Measurements from ENCODE around the gene PHTF1. TPM values are rescaled to one million over a fixed set of nuclear protein-coding genes. Genes with fewer than 3 reads are reported as not detected.

Gene PHTF1
- total and polyA plus RNA-seq, 12 donors: 4.9 to 14.8 (median 9.6) TPM

DNA sequence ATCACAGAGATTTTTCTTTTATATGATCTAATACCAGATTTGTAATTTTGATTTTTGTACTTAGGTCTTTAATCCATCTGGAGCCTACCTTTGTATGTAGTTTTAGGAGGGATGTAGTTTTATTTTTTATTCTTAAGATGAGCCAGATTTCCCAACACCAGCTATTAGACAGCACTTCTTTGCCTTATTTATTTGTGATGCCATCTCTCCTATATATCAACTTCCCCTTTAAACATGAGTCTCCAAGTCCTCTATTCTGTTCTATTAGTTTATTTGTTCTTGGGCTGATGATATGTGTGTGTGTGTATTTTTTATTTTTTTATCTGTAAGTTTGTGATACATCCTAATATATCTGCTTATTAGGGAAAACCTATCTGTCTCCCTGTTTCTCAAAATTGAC is 94.2 kb downstream of the PHTF1 start:
- H3K36me3 ChIP-seq: peaks cover 0 to 20% (median 0%) of the 10 kb centered on the region in 9 donors
- no peaks in the 10 kb centered on the region for H3K9me3 ChIP-seq
- no peak overlapping the region for H3K4me3 ChIP-seq
- no peak for DNase-seq
- no peak for ATAC-seq
- no peaks in the 10 kb centered on the region for H3K27me3 ChIP-seq
- H3K4me1 ChIP-seq: peaks cover 0 to 6% (median 0%) of the 10 kb centered on the region in 9 donors
- intact Hi-C loops (cut with DNase I): no loop called here
- TF ChIP-seq, protein P1, sequence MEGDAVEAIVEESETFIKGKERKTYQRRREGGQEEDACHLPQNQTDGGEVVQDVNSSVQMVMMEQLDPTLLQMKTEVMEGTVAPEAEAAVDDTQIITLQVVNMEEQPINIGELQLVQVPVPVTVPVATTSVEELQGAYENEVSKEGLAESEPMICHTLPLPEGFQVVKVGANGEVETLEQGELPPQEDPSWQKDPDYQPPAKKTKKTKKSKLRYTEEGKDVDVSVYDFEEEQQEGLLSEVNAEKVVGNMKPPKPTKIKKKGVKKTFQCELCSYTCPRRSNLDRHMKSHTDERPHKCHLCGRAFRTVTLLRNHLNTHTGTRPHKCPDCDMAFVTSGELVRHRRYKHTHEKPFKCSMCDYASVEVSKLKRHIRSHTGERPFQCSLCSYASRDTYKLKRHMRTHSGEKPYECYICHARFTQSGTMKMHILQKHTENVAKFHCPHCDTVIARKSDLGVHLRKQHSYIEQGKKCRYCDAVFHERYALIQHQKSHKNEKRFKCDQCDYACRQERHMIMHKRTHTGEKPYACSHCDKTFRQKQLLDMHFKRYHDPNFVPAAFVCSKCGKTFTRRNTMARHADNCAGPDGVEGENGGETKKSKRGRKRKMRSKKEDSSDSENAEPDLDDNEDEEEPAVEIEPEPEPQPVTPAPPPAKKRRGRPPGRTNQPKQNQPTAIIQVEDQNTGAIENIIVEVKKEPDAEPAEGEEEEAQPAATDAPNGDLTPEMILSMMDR (IDR thresholded peaks at IDR 0.05): no peak
- no peak overlapping the region for H3K27ac ChIP-seq

DNA sequence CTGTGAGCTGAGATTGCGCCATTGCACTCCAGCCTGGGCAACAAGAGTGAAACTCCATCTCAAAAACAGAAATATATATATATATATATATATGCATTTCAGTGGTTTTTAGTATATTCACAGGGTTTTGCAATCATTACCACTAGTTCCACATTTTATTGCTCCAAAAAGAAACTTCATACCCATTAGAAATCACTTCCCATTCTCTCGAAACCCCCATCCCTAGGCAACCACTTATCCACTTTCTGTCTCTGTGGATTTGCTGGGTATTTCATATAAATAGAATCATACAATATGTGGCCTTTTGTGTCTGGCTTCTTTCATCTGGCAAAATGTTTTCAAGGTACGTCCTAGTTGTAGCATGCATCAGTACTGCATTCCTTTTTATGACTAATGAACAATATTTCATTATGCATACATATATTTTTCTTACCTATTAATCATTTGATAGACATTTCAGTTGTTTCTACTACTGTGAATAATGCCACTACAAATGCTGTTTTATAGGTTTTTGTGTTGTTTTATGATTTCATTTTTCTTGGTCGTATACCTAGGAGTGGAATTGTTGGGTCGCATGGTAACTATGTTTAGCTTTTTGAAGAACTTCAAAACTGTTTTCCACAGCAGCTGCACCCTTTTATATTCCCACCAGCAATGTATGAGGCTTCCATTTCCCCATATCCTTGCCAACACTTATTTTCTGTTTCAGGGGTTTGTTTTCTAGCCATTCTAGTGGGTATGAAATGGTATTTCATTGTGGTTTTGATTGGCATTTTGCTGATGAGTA is 95.9 kb downstream of the PHTF1 start:
- DNase-seq: no peak
- Histone ChIP-seq H3K4me1 (peaks cover 0 to 17% (median 0%) of the 10 kb centered on the region in 9 donors), H3K36me3 (peaks cover 0 to 20% (median 0%) of the 10 kb centered on the region in 9 donors), H3K27me3 (no peaks in the 10 kb centered on the region), H3K9me3 (no peaks in the 10 kb centered on the region), H3K27ac (no peak overlapping the region), H3K4me3 (no peak overlapping the region)
- ATAC-seq: no peak
- 89 to 90% methylated on average over 5 of the region's 5 CpGs for WGBS, 2 donors
- TF ChIP-seq, protein P1 (IDR thresholded peaks at IDR 0.05): no peak
- intact Hi-C loops (cut with DNase I): no loop called here

DNA sequence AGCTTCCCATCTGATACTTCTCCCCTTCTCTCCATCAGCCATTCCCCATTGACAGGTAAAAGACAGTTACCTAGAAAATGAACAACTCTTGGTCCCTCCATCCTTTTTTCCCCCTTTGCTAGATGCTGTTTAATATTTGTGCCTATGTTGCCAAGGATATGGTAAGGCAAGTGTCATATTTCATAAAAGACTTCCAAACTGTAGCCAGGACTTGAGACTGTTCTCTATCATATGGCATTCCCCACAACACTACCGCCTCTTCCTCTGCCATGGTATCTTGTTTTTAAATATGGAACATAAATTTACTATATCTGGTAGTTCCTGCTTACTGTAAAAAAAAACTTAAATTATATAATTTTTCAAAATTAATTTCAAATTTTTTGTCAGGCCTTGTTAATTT is 97.2 kb downstream of the PHTF1 start:
- TF ChIP-seq, protein P1 (IDR thresholded peaks at IDR 0.05): no peak
- intact Hi-C loops (cut with DNase I): no loop called here
- H3K4me1 ChIP-seq: peaks cover 0 to 27% (median 9%) of the 10 kb centered on the region in 9 donors
- peaks cover 0 to 20% (median 0%) of the 10 kb centered on the region in 9 donors for H3K36me3 ChIP-seq
- no peak overlapping the region for H3K27ac ChIP-seq
- no peaks in the 10 kb centered on the region for H3K9me3 ChIP-seq
- no peaks in the 10 kb centered on the region for H3K27me3 ChIP-seq
- DNase-seq (no peak), ATAC-seq (no peak)
- 91 to 97% methylated on average over 1 of the region's 1 CpG for WGBS, 2 donors
- no peak overlapping the region for H3K4me3 ChIP-seq

DNA sequence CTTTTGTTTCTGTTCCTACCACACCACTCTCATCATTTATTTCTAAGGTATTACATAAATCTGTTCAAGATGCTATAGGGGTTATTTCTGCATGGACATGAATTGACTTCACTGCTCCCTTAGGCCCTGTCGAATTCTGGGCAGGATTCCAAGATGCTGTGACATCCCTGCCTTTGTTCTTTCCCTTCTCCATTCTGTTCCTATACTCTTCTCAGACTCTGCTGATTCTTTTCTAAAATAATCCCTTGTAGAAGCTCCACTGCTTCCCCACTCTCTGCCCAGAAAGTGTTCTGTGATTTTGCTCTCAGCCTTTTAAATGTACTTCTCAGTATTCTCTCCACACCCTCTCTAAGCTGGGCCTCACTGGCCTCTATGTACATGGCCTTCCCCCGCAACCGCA is 99.2 kb downstream of the PHTF1 start:
- Histone ChIP-seq H3K9me3 (no peaks in the 10 kb centered on the region), H3K4me3 (no peak overlapping the region), H3K27me3 (no peaks in the 10 kb centered on the region), H3K36me3 (peaks cover 0 to 21% (median 0%) of the 10 kb centered on the region in 9 donors), H3K4me1 (peaks cover 0 to 30% (median 9%) of the 10 kb centered on the region in 9 donors), H3K27ac (no peak overlapping the region)
- ATAC-seq: no peak
- TF ChIP-seq, protein P1 (IDR thresholded peaks at IDR 0.05): no peak
- DNase-seq: no peak
- WGBS, 2 donors: 50 to 63% methylated on average over 3 of the region's 3 CpGs
- intact Hi-C loops (cut with DNase I): no loop called here
